ENCODE data around the gene GLI3.
"Not testable (repeated sequence)": the region's sequence is repeated elsewhere in the genome, so short reads cannot be mapped to it uniquely, and the experiment has no call there.

Gene GLI3

GRCh38 chr7:42210333-42210732 is 26.7 kb downstream of the GLI3 start:
- DNase-seq, result no peak

GRCh38 chr7:42209085-42209484 is 27.9 kb downstream of the GLI3 start:
- not testable (repeated sequence) for DNase-seq

GRCh38 chr7:42208572-42208971 is 28.4 kb downstream of the GLI3 start:
- no peak for DNase-seq

DNA sequence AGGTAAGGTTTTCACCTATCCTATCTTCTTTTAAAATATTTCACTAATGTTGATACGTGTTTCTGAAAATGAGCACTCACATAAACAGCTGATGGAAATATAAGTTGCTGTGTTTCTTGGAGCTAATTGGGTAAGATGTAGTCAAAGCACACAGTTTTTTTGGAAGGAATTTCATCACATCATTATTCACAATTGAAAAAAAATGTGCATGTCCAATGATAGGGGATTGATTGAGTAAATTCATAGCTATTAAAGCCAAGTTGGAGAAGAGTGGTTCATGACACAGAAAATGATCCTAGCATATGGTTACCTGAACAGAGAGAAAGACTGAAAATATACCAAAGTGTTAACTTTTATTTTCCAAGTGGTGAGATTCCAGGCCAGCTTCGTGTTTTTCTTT is 29.6 kb downstream of the GLI3 start:
- DNase-seq, result no peak

DNA sequence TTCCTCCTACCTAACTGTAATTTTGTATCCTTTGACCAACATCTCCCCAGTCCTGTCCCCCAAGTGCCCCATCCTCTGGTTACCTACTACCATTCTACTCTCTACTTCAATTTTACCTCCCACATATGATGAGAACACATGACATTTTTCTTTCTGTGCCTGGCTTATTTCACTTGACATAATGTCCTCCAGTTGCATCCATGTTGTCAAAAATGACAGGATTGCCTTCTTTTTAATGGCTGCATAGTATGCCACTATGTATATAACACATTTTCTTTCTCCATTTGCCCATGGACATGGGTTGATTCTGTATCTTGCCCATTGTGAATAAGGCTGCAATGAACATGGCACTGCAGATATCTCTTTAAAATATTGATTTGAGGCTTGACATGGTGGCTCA is 33.7 kb downstream of the GLI3 start:
- DNase-seq, result no peak

DNA sequence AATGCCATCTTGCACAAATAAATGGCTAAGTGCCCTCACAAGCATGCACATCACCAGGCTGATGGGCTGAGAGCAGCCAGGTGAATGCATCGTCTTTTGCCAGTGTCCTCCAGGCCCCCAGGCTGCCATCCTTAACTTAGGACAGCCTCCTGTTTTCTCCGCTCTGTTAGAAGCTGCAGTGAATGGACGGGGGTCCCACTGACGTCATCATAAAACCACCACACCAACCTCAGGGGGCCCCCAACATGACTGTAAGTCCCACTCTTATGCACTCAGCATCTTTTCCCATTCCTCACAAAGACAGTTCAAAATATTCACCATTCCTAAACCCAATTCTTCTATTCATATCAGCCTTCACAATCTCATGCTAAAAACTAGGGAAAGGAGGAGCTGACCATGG is 34.4 kb downstream of the GLI3 start:
- DNase-seq, result no peak

DNA sequence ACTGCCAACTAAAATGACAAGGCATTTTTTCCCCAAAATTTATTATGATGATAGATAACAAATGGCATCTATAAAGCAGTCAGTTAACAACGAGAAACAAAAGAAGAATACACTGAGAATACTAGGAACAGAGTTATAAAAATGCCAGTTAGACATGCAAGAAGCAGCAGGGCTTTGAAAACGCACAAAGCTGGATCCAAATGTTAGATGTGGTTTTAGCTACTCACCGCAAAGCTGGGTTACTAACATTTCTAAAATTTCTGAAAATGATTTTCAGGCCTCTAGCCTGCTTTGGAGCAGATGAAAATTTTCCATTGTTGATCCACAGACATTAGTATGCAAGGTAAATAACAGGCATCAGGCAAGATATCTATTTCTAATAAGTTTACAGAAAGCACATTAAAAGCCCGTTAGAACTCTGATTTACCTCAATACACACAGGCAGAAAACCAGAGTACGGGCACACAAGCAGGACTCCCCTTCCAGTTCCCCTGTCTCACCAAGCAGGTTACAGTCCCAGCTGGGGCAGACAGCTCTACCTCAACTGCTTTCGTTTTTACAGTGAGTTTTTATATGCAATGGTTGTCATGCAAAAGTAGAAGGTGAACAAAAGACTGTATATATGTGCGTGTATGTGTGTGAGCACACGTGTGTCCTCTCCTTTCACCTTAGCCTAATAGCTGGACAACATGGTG is 37.9 kb downstream of the GLI3 start:
- DNase-seq, result no peak

GRCh38 chr7:42198296-42198695 is 38.7 kb downstream of the GLI3 start:
- no peak for DNase-seq

DNA sequence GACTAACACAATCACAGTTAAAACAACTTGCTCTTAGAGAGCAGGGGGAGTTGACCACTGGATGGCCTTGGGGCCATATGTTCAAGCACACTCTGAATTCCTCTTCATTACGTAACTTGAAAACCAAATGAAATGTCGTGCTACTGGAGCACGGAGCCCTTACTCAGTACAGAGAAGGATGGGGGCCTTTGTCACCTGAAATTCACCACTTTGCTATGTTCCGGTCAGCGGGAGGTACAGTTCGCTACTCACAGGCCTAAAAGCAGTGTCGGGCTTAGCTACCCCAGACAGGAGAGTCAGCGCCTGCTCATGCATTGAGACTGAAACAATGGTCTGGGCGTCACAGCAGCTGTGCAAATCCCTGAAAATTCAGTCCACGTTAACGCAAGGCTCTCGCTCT is 39.6 kb downstream of the GLI3 start:
- DNase-seq, result no peak

DNA sequence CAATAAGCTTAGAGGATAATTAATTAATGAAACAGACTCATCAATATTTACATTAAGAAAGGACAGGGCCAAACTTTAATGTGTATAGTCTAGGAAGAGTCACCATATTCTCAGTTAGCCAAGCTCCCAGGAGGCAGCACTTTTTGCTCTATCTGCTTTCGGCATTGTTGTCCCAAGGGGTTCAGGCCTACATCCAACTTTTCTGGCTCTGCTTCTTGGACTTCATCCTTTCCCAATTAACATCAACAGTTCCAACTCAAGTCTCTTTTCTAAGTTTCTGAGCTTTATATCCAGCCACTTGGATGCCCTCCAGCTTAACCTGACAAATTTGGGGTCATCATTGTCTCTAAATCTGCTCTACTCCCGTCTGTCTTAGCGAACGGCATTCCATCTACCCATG is 42.8 kb downstream of the GLI3 start:
- DNase-seq, result no peak

DNA sequence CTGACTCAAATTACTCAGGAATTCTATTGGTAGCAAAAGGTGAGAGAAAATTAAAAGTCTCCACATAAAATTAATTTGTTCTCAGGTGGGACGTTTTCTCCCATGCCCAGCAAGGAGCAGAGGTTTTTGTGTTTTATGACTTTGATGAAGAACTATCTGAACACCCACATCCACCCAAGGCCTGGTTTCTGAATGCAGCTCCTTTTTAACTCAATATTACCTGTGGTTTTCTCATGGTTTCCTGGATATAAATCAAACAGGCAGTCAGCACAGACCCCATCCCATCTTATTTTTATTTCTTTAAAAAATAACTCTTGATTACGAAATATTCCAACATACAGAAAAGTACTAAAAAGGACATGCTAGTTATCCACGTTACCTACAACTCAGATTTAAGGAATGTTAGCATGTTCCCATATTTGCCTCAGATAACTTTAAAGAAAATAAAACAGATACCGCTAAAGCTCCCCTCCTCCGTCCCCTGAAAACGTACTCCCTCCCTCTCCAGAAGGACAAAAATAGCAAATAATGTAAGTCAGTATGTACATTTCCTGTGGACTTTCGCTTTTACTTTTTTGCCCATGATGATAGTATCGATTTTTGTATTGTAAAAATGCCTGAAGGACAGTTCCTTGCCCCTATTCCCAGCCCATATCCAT is 43.4 kb downstream of the GLI3 start:
- no peak for DNase-seq

- DNase-seq, result no peak
Observed at GRCh38 chr7:42192851-42193461, 44.1 kb downstream of the GLI3 start.

DNA sequence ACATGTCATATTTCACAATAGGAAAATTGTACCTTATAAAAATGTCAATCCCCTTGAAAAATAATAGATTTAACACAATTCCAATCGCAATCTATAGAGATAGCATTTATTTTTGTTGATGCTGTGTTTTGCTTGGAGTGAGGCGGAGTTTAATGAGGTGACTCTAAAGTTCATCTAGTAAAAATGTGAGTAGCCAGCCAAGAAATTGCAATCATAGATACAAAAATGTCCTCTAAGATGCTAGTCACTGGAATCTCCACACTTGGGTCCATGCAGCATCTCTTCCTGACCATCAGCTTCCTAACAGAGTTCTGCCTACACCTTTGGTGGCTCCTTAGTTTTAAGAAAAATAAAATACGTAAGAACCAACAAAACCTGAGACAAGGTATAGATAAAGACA is 44.9 kb downstream of the GLI3 start:
- no peak for DNase-seq

- DNase-seq, result no peak
Observed at GRCh38 chr7:42189535-42189934, 47.5 kb downstream of the GLI3 start.

GRCh38 chr7:42186151-42186550 is 50.9 kb downstream of the GLI3 start:
- no peak for DNase-seq

GRCh38 chr7:42185726-42186125 is 51.3 kb downstream of the GLI3 start:
- no peak for DNase-seq

- no peak for DNase-seq
Observed at GRCh38 chr7:42183547-42183946, 53.5 kb downstream of the GLI3 start.

DNA sequence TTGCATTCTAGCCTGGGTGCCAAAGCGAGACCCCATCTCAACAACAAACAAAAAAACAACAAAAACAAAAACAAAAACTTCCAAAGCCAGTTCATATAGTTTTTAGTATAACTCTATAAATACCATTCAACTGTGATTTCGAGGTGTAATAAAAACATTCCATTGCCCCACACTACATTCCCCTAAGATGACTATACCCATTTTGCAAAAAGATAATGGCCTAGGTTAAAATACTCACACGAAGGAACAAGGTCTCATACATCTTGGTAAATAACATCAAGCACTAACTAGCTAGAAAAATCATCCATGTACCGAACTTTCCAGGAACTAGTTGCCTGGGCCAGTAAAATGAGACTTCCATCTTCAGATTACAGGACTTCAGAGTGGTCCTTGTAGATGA is 55.4 kb downstream of the GLI3 start:
- DNase-seq, result no peak

DNA sequence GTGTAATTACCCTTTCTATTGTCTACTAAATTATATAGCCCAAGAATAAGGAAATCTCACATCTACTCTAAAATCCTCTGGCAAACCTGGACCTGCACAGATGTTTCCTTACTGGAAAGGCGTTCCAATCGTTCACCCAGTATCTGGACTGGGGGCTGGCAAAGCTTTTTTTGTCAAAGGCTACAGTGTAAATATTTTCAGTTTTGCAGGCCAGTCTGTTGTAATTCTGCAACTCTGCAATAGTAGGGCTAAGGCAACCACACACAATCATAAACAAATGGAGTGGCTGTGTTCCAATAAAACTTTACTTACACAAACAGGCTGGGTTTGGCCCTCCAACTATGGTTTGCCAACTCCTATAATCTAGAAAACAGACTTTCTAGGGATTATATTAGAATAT is 56.2 kb downstream of the GLI3 start:
- no peak for DNase-seq

- DNase-seq, result no peak
Observed at GRCh38 chr7:42176724-42177101, 60.3 kb downstream of the GLI3 start.

- DNase-seq, result no peak
Observed at GRCh38 chr7:42175834-42176723, 60.9 kb downstream of the GLI3 start.

GRCh38 chr7:42174391-42174912 is 62.6 kb downstream of the GLI3 start:
- no peak for DNase-seq

DNA sequence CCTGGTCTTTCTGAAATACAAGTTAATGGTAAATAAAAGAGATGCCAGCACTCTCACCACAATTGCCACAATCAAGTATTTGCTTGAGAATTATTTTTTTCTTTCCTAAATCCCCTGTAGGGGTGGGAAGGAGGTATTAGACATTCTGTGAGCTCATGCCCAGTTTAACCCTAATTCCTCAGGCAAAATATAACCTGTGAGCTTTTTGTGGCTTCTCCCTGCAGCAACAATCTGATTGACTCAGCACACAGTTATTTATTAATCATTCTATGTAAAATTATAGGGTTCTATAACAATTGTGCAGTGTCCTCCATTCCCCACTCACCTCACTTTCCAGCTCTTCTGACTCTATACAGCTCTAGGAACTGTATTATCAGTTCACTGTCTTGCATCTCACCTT is 66.3 kb downstream of the GLI3 start:
- DNase-seq, result no peak

Data from activated CD8-positive, alpha-beta memory T cell treated with anti-CD3 and anti-CD28 coated beads, Interleukin-2, amount 50 U/mL, for 48 hours (primary cell).